Measurements from ENCODE around the gene CCDC187.

The CCDC187 gene

DNA sequence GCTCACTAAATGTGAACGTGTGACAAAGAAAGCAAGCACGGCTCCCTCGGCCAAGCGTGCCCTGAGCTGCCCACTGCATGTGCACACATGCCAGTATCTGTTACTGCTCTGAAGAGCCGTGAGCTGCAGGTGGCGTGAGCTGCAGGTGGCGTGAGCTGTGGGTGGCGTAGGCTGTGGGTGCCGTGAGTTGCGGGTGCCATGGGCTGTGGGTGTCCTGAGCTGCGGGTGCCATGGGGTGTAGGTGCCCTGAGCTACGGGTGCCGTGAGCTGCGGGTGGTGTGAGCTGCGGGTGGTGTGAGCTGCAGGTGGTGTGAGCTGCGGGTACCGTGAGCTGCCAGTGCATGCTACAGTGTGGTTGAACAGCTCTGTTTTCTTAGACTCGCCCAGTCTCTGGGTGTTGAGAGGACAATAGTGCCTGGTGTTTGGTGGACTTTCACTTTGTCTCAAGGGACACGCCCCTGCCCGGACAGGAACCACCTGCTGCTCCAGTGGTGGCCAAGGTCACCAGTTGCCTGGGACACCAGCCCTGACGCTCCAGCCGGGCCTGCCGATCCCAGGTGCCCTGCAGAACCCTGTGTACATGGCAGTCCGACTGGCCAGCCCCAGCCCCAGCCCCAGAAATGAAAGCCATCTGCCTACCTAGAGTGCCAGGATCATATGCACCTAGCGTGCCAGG is 6.7 kb downstream of the CCDC187 start:
- no peak for DNase-seq

DNA sequence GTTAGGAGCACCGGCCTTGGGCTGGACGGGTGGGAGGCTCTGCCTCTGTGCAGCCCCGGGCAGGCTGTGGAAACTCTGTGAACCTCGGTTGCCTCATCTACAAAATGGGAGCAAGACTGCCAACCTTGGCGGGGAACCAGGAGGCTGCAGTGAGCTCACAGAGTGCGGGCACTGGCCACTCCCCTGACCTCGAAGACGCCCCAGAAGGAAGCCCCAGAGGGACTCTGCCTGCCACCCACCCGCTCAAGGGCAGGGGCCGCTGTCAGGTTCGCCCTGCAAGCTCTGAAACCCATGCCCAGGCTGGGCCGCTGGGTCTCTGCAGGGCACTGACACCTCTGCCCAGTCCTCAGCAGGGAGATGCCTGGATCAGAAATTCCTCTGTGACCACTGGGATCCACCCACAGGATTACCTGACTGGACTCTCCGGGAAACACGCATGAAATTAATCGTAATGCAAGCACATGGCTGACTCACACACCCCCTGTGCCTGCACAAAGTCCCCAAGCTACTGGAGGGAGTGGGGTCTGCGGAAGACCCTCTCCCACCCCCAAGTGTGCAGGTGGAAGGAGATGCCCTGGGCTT is 7.4 kb downstream of the CCDC187 start:
- DNase-seq: no peak

DNA sequence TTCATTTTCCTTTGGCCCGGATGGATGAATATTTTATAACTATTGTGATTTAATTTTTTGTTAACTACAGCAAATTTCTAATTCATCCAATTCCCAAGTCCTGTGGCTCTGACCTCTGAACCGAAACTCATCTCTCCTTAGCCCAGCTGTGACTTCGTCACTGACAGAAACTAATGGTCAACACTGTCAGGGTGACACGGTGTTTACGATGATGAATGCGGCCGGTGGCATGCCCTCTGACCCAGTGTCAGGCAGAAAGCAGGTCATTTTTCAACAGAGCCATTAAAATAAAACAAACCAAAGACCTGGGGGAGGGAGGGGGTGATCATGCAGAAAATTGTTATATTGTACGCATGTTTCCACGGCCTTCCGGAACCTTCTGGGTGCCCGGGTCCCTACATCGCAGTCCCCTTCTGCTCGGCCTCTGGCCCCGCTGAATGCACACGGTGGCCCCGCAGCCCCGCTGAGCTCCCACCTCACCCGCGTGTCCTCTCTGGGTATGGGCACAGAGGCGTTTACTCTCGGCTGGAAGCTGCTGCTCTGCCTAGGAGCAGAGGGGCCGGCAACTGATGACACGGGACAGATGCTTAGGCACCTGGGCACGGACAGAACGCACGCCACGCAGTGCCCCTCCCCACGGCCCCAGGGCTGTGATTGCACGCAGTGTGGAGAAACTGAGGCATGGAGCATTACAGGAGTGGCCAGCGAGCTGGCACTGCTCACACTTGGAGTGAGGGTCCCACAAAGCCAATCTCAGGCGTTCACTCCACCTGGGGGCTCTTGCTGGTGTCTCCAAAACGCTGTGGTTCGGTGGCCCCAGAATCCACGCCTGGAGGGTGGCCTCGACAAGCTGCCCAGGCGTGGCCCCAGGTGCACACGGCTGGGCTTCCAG is 8.1 kb downstream of the CCDC187 start:
- no peak for DNase-seq

DNA sequence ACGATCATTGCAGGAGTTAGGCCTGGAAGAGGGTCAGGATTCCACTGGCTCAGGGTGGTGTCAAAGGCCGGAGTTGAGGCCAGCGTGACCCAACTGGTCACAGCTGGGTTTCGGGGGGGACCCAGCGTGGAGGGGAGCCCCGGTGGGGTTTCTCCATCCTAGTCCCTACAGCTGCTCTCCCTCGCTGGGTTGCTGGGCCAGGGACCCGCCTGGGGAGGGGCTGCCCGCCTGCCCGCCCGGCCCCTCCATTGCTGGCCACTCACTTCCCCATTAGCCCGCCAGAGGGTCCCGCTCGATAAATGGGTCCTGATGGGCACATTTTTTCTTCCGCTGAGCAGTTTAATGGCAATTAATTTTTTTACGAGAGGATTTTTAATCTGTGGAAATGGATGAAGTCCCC is 8.8 kb downstream of the CCDC187 start:
- DNase-seq: no peak

DNA sequence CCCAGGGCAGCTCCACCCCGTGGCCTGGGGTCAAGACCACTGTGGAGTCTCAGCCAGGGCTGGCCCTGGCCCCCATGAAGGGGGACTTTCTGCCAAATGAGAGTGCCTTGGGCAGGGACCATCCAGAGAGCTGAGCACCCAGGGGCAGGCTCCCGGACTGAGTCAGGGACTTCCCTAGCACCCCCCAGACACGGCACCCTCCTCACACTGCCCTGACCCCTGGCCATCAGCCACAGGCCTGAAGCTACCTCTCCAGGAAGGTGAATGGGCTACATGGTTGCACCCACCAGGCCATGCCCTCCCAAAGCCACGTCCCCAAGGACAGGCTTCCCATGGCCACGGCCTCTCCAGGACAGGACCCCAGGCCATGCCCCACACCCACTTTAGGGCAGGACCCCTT is 9.5 kb downstream of the CCDC187 start:
- no peak for DNase-seq

DNA sequence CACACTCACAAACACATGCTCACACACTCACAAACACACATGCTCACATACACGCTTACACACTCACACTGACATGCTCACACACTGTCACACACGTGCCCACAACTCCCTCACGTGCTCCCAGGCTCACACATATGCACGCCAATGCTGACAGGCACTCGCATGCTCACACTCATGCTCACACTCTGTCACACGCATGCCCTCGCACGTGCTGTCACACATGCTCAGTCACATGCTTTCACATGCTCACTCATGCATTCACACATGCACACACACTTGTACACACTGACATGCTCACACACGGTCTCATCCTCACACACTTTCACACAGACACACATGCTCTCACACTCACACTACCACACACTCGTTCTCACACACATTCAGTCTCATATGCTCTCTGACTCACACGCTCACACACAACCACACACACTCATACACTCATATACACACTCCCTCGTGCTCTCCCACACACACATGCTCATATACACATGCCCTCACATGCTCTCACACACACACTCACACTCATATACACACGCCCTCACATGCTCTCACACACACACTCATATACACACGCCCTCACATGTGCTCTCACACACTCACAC is 10.3 kb downstream of the CCDC187 start:
- no peak for DNase-seq

DNA sequence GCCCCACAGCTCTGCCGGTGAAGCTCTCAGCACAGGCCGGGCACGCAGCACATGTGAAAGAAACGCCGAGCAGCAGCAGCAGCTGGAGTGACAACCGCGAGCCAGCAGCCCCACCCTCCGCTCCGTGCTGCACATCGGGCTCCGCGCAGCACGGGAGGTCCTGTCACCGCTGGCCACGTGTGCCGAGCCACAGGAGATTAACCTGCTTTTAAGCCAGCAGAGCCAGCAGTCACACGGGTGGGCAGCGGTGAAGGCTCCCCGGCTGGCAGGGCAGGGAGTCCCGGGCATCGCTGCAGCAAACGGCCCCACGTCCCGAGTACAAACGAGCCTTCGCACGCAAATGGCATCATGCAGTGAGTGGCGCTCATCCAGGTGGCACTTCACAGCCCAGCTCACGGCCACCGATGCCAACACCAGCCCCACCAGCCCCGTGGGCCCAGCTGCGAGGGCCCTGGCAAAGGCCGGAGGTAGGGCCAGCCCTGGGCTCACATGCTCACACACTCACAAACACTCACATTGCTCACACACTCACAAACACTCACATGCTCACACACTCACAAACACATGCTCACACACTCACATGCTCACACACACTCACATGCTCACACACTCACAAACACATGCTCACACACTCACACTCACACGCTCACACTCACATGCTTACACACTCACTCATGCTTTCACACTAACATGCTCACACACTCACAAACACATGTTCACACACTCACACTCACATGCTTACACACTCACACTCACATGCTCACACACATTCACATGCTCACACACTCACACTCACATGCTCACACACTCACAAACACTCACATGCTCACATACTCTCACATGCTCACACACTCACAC is 11.1 kb downstream of the CCDC187 start:
- no peak for DNase-seq

DNA sequence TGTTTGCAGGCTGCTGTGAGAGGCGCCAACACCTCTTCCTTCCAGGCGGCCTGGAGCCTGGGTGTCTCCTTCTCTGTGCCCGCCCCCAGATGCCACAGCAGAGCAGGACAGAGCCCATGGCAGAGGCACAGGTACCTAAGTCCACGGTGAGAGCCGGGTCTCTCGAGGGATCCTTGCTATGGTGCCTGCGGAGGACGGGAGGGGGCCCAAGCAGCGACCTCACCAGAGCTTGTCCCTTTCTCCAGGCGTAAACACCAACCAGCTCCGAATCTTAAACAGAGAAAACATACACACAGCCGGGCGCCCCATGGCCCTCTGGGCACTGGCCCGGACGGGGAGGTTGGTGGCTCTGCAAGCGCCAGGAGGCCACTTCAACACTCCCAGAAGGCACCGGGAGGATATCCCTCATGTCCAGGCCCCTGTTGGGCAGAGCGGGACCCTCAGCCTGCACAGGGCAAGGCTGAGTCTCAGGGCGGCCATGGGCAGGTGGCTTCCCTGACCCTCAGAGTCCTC is 11.8 kb downstream of the CCDC187 start:
- no peak for DNase-seq

DNA sequence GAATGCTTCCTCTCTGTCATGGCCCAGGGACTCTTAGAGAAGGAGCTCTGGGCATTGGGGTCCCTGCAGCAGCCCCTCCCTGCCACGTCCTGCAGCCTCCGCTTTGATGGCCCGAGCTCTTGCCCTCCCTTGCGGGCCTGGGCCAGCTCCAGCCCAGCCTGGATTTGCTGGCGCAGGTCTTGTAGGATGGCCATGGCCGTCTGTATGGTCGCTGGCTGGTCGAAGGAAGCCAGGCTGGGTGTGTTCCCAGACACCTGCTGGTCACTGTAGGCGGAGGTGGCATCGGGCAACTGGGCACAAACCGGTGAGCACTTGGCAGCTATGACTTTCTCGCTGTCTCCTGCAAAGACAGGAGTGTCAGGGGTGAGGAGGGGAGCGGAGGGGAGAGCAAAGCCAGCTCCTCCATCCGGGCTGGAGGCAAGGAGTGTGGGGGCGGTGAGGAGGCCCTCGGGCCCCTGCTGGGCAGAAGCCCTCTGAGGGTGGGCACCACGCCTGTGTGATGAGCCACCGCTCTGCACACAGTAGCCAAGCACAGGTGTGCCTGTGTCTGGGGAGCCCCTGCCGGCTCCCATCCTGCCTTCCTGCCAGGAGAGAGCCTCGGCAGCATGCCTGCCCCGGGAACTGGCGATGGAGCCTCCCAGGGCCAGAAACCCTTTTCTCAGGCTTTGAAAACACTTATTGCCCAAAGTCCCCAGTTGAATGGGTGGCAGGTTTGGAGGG is 12.4 kb downstream of the CCDC187 start:
- DNase-seq: no peak

DNA sequence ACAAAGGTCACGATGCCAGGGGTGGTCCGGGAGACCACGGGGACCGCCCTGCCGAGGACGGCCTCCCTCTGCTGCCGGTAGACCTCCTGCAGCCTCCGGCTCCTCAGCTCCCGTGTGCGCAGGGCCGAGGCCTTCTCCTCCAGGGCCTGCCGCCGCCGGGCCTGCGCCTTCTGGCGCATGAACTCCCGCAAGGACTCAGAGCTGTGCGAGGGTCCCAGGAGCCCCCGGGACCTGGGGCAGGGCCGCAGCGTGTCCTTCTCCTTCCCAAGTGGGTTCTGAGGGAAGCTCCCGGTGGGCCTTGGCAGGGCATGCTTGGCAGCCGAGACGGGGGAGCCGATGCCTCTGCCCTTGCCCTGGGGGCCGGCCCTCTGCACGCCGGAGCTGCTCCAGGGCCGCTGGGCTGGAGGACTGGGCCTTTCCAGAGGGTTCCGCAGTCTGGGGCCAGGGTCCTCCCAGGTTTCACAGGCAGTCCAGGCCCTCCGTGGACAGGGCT is 13.3 kb downstream of the CCDC187 start:
- no peak for DNase-seq

DNA sequence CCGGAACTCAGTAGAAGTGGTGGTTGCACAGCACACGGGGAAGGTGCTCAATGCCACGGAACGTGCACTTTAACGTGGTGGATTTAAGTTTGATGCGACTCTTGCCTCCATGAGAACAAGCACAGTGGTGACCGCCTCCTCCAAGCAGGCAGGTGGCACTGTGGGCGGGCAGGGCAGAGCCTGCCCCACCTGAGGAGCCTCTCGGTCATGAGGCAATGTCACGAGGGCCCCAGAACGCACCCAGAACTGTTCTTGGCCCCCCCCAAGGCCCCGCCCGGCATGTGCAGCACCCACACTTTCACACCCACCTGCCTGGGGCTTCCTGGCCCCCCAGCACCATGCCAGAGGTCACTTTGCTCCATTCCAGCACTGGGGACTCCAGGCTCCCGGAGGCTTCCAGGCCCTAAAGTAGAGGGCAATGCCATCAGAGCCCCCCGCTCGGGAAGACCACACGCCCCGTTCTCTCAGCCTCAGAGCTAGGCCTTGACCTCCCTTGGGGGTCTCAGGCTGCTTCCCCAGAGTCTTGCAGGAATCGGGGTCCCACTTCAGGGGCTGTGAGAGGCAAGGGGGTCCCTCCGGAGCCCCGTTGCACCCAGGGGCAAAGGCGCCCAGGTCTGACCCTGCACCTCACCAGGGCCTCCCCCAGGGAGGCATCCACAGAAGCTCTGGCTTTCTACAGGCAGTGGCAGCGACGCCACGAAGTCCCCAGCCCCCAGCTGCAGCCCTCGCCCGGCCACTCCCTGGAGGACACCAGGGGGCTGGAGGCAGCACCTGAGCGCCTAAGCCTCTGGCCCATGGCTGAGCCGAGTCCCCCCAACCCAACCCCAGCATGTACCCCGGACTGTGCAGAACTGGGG is 14.0 kb downstream of the CCDC187 start:
- no peak for DNase-seq

DNA sequence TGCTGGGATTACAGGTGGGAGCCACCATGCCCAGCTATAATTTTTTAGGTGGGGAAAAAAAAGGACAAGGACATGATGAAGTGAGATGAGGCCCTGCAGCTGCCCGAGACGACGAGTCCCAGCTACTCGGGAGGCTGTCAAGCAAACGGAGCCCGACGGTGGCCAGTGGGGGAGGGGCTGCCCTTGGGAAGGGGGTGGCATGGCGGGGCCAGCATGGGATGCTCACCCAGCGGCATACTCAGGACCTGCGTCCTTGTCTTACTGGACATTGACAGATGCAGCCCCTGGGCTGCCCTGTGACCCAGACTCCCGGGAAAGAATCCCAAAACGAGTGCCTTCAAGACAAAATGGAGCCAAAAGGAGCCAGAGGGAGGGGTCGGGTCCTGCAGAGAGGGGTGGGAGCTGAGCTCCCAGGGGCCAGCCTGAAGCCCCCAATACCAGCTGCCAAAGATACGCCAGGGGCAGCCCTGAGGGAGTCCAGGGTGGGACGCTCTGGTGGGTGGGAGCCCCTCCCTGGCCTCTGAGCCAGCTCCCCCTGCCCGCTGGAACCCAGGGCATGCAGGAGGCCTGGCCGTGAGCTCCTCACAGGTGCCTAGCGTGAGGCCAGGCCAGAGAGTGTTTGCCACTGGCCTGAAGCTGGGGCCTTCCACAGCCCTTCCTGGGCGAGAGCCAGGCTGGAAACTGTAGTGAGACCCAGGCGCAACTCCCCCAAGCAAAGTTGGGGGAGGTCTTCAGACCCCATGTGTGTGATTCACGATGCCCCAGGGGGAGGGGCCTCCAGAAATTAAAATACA is 15.7 kb downstream of the CCDC187 start:
- DNase-seq: no peak

DNA sequence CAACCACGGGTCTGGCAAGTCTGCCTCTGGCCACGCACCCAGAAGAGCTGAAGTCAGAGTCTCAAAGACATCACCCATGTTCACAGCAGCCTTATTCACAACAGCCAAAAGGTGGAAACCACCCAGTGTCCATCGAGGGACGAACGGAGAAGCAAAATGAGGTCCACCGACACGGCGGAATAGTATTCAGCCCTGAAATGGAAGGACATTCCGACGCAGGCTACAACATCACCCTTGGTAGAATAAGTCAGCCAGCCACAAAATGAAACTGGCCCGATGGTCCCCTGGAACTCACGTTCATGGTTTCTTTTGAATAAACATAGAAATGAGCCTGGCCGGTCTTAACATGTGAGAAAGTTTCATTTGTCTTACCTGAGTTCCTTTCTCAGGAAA is 16.9 kb downstream of the CCDC187 start:
- no peak for DNase-seq

DNA sequence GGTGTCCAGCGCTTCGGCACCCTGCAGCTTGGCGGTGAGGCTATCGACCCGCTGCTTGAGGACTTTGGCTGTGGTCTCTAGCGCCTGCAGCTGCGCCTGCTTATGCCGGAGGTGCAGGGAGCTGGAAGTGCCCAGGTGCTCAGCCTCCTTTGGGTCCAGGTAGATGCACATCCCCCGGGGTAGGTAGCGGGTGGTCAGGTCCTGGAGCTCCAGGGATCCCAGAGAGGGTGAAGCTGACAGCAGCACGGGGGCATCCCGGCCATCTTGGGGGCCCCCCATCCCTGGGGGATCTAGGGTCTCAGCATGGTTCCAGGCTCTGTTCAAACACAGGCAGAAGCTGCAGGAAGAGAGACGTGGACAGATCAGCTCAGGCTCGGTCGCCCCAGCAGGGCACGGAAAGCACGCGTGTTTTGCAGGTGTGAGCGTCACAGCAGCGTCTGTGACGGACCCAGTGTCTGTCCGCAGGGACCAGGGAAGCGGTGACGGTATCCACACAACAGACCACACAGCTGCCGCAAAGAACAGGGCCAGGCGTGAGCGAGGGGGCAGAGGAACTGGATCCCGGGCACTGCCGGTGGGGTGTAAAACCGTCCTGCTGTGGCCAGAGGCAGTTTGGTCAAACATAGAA is 17.4 kb downstream of the CCDC187 start:
- DNase-seq: no peak

DNA sequence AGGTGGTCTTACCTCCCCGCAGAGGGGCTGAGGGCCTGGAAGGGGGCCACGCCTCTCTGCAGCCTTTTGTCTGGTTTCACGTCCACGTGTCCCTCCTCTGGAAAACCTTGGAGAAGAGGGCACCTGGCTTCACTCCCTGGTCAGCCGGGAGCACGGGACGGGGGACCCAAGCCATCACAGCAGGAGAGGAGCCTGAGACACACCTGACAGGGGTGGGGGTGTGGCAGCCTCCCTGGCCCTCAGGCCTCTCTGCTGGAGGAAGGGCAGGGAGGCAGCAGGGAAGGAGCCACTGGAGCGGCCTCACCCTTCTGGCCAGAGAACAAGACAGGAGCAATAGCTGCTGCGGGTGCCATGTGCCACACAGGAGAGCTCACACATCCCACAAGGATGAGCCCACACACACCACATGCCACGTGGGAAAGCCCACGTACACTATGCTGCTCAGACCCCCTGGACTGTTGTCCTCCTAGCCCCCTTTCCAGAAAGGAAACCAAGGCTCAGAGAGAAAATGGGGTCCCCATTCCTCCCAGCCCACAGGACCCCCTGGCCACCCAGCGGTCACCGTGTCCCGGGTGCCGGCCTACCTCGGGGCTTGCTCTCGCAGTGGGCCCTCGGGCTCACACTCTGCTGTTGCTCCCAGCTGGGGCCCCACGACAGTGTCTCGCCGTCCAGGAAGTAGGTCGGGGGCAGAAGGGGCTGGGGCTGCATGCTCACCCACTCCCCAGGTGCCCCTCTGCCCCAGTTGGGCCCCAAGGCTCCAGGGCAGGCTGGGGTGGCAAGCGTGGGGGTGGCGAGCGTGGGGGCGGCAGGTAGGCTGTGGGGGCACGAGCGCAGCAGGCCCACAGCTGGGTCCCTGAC is 18.2 kb downstream of the CCDC187 start:
- DNase-seq: no peak

DNA sequence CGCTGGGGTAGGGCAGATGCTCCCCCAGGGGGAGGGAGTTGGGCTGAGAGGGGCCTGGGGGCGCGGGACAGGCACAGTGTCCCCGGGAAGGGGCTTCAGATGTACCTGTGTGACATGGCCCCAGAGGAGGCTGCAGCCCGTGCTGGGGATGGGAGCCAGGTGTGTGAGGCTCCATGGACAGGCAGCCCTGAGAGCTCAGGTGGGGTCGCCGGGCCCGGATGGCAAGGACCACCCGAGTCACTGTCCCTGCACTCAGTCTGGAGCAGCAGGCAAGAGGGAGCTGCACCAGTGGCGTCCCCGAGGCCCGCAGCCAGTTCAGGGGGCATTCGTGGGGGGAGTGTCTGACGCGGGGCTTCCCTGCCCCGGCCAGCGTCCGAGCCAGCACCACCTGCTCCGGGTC is 18.9 kb downstream of the CCDC187 start:
- no peak for DNase-seq

DNA sequence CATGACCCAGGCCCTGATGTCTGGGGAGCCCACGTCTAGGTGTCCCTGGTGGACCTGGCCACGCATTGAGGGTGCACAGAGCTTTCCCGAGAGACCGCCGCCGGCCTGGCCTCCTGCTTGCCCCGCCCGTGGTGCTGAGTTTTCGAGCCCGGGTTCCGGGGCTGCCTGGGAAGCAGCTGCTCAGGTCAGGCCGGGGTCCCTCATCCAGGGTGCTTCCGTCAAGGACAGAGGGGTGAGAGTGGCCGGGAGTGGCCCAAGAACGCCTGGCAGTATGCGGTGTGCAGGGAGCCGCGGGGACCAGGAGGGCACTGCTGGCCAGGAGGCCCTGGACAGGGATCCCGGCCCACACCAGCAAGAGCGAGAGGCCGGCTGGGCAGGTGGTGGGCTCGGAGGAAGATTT is 19.6 kb downstream of the CCDC187 start:
- DNase-seq: no peak
